H1 (cell line): Measurements from ENCODE around the gene CTBP2. TPM values are rescaled to one million over a fixed set of nuclear protein-coding genes. Genes with fewer than 3 reads are reported as not detected.

Experiments
- KDM4A ChIP-seq: IDR thresholded peaks from one replicate; pipeline ENCODE4 v1.7.1; 2012; ENCODE audit warnings: low read depth, mild to moderate bottlenecking, moderate library complexity, low read length, inconsistent platforms; ENCODE audit not compliant: severe bottlenecking
- PHF8 ChIP-seq: fragments of 200-600 bp; sonication (generic); conservative IDR thresholded peaks from 2 replicates; pipeline ENCODE4 v1.7.1; 2012; ENCODE audit warnings: low read depth, mild to moderate bottlenecking, inconsistent platforms, low read length, moderate library complexity
- SP4 ChIP-seq: IDR thresholded peaks from 2 replicates; pipeline ENCODE4 v1.6.1; 2012; ENCODE audit warnings: low read length, inconsistent platforms
- polyA plus RNA-seq, 7 experiments: library from polyadenylated mRNA; depleted of rRNA in 3 of 7; stranded (reverse) in 5 of 7; unstranded in 2 of 7; fragments of >200 nt in 5 of 7; fragments of 200-250 nt in 2 of 7; gene quantifications; 1 replicate in 5 of 7; 2 replicates in 1 of 7; 4 replicates in 1 of 7; pipeline versions ENCODE4 v1.2.1 to v1.2.3, GENCODE V29; 2011 to 2013; ENCODE audit warnings: missing spikeins in 2 of 7, mixed read lengths in 2 of 7
- total RNA-seq: library from RNA; stranded (reverse); fragmentation: NEBNext Ultra II Directional; extraction: Animal tissue kit (Norgen Biotek cat#: 25700); gene quantifications from 2 replicates; pipeline ENCODE4 v1.2.1, GENCODE V29; 2021
- TF ChIP-seq, protein P1 (sequence below): fragments of 300-600 bp; sonication (generic); IDR thresholded peaks from 2 replicates; pipeline ENCODE4 v1.7.1; 2012; ENCODE audit warnings: low read length, moderate library complexity, mild to moderate bottlenecking, inconsistent platforms; ENCODE audit not compliant: insufficient replicate concordance
- TF ChIP-seq, protein P2 (sequence below): IDR thresholded peaks from 2 replicates; pipeline ENCODE4 v1.6.1; 2012; ENCODE audit warnings: low read length, inconsistent platforms

Gene CTBP2
- total and polyA plus RNA-seq, 2 of the 8 experiments (the other 6 are each of a cell fraction or from before 2014, with no cell fraction given), result 208 to 221 TPM

DNA sequence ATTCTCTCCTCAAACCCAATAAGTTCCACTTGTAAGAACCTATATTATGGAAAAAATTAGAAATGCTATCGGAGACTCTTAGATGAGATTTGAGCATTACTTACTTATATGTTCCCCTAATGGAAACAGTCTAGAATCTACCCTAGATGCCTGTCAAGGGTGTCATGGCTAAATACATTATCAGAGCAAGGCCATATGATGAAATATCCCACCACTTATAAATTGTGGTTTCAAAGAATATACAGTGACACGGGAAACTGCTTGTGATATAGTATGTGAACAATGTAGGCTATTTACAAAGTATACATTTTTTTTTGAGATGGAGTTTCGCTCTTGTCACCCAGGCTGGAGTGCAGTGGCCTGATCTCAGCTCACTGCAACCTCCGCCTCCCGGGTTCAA, 46.3 kb upstream of the CTBP2 start (continued):
- TF ChIP-seq, protein P1, sequence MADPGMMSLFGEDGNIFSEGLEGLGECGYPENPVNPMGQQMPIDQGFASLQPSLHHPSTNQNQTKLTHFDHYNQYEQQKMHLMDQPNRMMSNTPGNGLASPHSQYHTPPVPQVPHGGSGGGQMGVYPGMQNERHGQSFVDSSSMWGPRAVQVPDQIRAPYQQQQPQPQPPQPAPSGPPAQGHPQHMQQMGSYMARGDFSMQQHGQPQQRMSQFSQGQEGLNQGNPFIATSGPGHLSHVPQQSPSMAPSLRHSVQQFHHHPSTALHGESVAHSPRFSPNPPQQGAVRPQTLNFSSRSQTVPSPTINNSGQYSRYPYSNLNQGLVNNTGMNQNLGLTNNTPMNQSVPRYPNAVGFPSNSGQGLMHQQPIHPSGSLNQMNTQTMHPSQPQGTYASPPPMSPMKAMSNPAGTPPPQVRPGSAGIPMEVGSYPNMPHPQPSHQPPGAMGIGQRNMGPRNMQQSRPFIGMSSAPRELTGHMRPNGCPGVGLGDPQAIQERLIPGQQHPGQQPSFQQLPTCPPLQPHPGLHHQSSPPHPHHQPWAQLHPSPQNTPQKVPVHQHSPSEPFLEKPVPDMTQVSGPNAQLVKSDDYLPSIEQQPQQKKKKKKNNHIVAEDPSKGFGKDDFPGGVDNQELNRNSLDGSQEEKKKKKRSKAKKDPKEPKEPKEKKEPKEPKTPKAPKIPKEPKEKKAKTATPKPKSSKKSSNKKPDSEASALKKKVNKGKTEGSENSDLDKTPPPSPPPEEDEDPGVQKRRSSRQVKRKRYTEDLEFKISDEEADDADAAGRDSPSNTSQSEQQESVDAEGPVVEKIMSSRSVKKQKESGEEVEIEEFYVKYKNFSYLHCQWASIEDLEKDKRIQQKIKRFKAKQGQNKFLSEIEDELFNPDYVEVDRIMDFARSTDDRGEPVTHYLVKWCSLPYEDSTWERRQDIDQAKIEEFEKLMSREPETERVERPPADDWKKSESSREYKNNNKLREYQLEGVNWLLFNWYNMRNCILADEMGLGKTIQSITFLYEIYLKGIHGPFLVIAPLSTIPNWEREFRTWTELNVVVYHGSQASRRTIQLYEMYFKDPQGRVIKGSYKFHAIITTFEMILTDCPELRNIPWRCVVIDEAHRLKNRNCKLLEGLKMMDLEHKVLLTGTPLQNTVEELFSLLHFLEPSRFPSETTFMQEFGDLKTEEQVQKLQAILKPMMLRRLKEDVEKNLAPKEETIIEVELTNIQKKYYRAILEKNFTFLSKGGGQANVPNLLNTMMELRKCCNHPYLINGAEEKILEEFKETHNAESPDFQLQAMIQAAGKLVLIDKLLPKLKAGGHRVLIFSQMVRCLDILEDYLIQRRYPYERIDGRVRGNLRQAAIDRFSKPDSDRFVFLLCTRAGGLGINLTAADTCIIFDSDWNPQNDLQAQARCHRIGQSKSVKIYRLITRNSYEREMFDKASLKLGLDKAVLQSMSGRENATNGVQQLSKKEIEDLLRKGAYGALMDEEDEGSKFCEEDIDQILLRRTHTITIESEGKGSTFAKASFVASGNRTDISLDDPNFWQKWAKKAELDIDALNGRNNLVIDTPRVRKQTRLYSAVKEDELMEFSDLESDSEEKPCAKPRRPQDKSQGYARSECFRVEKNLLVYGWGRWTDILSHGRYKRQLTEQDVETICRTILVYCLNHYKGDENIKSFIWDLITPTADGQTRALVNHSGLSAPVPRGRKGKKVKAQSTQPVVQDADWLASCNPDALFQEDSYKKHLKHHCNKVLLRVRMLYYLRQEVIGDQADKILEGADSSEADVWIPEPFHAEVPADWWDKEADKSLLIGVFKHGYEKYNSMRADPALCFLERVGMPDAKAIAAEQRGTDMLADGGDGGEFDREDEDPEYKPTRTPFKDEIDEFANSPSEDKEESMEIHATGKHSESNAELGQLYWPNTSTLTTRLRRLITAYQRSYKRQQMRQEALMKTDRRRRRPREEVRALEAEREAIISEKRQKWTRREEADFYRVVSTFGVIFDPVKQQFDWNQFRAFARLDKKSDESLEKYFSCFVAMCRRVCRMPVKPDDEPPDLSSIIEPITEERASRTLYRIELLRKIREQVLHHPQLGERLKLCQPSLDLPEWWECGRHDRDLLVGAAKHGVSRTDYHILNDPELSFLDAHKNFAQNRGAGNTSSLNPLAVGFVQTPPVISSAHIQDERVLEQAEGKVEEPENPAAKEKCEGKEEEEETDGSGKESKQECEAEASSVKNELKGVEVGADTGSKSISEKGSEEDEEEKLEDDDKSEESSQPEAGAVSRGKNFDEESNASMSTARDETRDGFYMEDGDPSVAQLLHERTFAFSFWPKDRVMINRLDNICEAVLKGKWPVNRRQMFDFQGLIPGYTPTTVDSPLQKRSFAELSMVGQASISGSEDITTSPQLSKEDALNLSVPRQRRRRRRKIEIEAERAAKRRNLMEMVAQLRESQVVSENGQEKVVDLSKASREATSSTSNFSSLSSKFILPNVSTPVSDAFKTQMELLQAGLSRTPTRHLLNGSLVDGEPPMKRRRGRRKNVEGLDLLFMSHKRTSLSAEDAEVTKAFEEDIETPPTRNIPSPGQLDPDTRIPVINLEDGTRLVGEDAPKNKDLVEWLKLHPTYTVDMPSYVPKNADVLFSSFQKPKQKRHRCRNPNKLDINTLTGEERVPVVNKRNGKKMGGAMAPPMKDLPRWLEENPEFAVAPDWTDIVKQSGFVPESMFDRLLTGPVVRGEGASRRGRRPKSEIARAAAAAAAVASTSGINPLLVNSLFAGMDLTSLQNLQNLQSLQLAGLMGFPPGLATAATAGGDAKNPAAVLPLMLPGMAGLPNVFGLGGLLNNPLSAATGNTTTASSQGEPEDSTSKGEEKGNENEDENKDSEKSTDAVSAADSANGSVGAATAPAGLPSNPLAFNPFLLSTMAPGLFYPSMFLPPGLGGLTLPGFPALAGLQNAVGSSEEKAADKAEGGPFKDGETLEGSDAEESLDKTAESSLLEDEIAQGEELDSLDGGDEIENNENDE, result no peak
- TF ChIP-seq PHF8 (no peak), KDM4A (no peak), SP4 (no peak)
- TF ChIP-seq, protein P2, sequence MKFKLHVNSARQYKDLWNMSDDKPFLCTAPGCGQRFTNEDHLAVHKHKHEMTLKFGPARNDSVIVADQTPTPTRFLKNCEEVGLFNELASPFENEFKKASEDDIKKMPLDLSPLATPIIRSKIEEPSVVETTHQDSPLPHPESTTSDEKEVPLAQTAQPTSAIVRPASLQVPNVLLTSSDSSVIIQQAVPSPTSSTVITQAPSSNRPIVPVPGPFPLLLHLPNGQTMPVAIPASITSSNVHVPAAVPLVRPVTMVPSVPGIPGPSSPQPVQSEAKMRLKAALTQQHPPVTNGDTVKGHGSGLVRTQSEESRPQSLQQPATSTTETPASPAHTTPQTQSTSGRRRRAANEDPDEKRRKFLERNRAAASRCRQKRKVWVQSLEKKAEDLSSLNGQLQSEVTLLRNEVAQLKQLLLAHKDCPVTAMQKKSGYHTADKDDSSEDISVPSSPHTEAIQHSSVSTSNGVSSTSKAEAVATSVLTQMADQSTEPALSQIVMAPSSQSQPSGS, result no peak
